Epithelial cell of esophagus (primary cell): ENCODE results near the gene ZNF25.
"Not testable (repeated sequence)": the region's sequence is repeated elsewhere in the genome, so short reads cannot be mapped to it uniquely, and the experiment has no call there.

Experiments
- DNase-seq: peaks from one replicate; pipeline ENCODE4 v3.0.0; 2010; ENCODE audit warnings: low read depth
- H3K4me3 ChIP-seq: 2 replicates; pipeline ENCODE4 v1.5.1; 2011; ENCODE audit warnings: mild to moderate bottlenecking, low read length, control low read depth
- CTCF ChIP-seq: IDR thresholded peaks from 2 replicates; pipeline ENCODE4 v1.5.1; 2011; ENCODE audit warnings: low read depth, mild to moderate bottlenecking, low read length, control low read depth, inconsistent platforms; ENCODE audit not compliant: insufficient read depth; ENCODE audit errors: missing control alignments

ZNF25 gene

GRCh38 chr10:37947526-37947925 is 28.9 kb downstream of the ZNF25 start:
- no peak overlapping the region for H3K4me3 ChIP-seq
- DNase-seq: no peak
- no peak for TF ChIP-seq CTCF

DNA sequence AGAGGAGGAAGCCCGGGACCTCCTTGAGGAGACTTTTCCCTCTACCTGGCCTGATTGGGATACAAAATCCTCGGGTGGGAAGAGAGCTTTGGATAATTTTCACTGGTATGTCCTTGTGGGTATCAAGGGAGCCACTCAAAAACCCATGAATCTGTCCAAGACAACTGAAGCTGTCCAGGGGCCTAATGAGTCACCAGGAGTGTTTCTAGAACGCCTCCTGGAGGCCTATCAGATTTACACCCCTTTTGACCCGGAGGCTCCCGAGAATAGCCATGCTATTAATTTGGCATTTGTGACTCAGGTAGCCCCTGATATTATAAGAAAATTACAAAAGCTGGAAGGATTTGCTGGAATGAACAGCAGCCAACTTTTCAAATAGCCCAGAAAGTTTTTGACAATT is 38.6 kb downstream of the ZNF25 start:
- no peak for DNase-seq
- no peak overlapping the region for H3K4me3 ChIP-seq
- TF ChIP-seq CTCF: no peak

DNA sequence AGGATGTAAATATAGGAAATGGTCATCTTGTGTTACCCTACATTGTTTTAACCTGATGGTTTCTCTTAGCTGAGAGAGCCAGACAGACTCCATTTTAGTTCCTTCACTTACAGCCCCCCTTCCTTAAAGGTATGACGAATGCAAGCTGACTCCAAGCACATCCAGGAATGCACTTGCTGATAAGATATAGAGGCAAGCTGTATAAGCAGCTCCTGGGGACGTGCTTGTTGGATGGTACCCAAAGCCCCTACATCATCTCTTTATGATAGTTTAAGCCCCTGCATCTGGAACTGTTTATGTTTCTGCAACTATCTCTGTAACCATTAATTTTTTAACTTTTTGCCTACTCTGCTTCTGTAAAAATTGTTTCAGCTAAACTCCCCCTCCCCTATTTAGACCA is 41.7 kb downstream of the ZNF25 start:
- no peak overlapping the region for H3K4me3 ChIP-seq
- TF ChIP-seq CTCF: no peak
- DNase-seq: no peak

DNA sequence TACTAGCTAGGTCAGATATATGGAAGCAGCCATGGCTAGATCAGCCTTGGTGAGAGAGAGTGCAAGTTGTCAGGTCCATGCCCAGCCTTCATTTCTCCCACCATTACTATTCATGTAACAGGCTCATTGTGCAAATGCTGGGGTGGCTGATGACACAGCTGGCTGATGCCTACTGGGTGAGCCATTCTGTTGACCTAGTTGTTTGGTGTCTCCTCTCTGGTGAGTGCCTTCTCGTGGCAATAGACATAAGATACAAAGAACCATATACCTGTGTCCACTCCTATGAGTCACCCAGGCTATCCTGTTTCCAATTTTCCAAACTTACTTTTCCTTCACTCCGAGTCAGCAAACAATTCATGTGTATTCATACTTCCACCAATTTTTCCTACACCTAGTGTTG is 46.0 kb downstream of the ZNF25 start:
- H3K4me3 ChIP-seq: no peak overlapping the region
- peak; percentile 1 for DNase-seq
- no peak for TF ChIP-seq CTCF

DNA sequence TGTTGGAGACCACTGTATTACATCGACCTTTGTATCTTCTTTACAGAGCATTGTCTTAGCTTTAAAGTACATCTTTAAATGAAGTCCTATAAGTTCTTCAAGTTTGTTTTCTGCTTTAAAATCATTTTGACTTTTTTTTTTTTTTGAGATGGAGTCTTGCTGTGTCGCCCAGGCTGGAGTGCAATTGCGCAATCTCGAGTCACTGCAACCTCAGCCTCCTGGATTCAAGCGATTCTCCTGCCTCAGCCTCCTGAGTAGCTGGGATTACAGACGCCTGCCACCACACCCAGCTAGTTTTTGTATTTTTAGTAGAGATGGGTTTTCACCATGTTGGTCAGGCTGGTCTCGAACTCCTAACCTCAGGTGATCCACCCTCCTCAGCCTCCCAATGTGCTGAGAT is 68.3 kb downstream of the ZNF25 start:
- H3K4me3 ChIP-seq, DNase-seq: not testable (repeated sequence)

DNA sequence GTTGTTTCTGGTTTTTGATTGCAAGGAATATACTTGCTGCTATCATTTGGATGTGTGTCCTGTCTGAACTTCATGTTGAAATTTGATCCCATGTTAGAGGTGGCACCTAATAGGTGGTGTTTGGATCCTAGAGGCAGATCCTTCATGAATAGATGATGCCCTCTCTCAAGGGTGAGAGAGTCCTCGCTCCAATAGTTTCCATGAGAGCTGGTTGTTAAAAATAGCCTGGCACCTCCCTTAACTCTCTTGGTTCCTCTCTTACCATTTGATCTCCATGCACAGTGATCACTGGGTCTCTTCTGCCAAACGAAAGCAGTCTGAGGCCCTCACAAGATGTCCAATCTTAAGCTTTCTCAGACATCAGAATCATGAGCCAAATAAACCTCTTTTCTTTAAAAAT is 70.1 kb downstream of the ZNF25 start:
- no peak overlapping the region for H3K4me3 ChIP-seq
- DNase-seq: no peak
- TF ChIP-seq CTCF: no peak
